GM12891 (cell line): ENCODE data around the gene ADRB1.

Experiments
- POLR2A ChIP-seq: IDR thresholded peaks from 2 replicates; pipeline ENCODE4 v1.6.1; 2011; ENCODE audit warnings: low read depth, low read length, control low read depth
- POLR2AphosphoS5 ChIP-seq: IDR thresholded peaks from 2 replicates; pipeline ENCODE4 v1.6.1; 2011; ENCODE audit warnings: low read depth, low read length, control low read depth
- POU2F2 ChIP-seq: IDR thresholded peaks from 2 replicates; pipeline ENCODE4 v1.6.1; 2011; ENCODE audit warnings: low read depth, mild to moderate bottlenecking, control low read depth, low read length, moderate library complexity
- SPI1 ChIP-seq: IDR thresholded peaks from 2 replicates; pipeline ENCODE4 v1.6.1; 2011; ENCODE audit warnings: low read depth, low read length, control low read depth
- TAF1 ChIP-seq: IDR thresholded peaks from 2 replicates; pipeline ENCODE4 v1.6.1; 2011; ENCODE audit warnings: low read depth, low read length, control low read depth

DNA sequence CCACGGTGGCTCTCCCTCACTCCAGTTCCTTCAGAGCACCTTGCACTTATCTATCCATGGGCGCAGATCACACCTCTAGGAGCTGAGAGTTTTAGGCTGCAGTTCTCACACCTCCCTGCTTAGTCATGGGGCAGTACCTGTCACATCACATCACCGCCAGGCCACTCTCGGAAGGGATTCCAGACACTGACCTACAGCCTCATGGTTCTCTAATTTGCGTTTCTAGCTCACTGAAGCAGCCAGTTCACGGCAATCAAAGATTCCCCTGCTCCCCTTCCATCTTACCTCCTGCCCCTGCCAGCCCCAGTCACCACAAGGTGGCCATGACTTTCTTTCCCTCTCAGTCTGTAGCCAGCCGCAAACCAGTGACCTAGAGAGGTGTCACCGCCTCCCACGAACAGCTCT lies 34.2 kb downstream of the ADRB1 start:
- no peak for TF ChIP-seq POLR2A
- no peak for TF ChIP-seq POLR2AphosphoS5
- no peak for TF ChIP-seq TAF1
- TF ChIP-seq SPI1: no peak
- no peak for TF ChIP-seq POU2F2
